Measurements from ENCODE around the gene PEMT. TPM values are rescaled to one million over a fixed set of nuclear protein-coding genes. Genes with fewer than 3 reads are reported as not detected.

Gene PEMT
- total RNA-seq, 2 experiments from 2014 or later = 14.1 to 17.2 TPM

DNA sequence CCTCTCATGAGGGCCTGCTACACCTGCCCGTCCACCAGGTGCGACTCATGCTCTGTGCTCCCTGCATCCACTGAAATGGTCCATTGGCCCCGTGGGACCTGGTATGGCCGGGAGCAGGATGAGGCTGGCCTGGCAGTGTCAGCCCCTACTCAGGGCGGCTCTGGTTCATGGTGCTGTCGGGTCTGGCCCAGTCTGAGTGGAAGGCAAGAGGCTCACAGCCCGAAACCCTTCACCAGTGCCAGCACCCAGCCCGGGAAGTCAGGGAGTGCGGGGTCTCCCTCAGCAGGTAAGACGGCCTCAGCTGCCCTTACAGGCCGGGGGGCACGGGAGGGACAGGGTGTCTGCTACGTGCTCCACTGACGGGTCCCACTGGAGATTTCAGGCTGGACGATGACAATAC is 54.8 kb downstream of the PEMT start:
- H3K36me3 Mint-ChIP-seq (ENCODE audit: low read depth) = no peaks in the 10 kb centered on the region
- ChIA-PET POLR2A (no interaction called here), CTCF (no interaction called here)
- H3K4me1 Mint-ChIP-seq (ENCODE audit: low read depth) = no peaks in the 10 kb centered on the region
- no peaks in the 10 kb centered on the region for H3K9me3 Mint-ChIP-seq (ENCODE audit: insufficient read depth)
- no peak overlapping the region for H3K27ac Mint-ChIP-seq
- no peak for DNase-seq
- ATAC-seq = no peak
- no peak overlapping the region for H3K4me3 Mint-ChIP-seq
- no peaks in the 10 kb centered on the region for H3K27me3 Mint-ChIP-seq (ENCODE audit: low read depth)

DNA sequence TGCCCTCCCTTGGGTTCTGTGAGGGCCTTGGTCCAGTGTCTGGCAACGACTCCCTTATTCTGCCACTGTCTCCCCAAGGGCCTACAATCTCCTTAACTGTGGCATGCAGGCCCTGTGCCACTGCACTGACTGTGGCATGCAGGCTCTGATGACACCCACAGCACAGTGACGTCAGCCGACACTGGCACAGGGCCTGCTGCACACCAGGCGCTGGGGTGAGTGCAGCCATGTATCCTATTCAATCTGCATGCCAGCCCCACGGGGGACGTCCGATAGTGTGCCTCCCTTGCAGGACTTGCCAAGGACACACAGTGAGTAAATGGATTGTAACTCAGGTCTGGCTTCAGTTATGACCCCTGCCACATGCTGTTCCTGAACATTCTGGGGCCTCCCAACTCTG is 55.6 kb downstream of the PEMT start:
- Mint-ChIP-seq H3K4me3 (no peak overlapping the region), H3K27ac (no peak overlapping the region), H3K4me1 (ENCODE audit: low read depth) (no peaks in the 10 kb centered on the region), H3K9me3 (ENCODE audit: insufficient read depth) (no peaks in the 10 kb centered on the region), H3K36me3 (ENCODE audit: low read depth) (no peaks in the 10 kb centered on the region), H3K27me3 (ENCODE audit: low read depth) (no peaks in the 10 kb centered on the region)
- DNase-seq (no peak), ATAC-seq (no peak)
- ChIA-PET CTCF (no interaction called here), POLR2A (no interaction called here)

DNA sequence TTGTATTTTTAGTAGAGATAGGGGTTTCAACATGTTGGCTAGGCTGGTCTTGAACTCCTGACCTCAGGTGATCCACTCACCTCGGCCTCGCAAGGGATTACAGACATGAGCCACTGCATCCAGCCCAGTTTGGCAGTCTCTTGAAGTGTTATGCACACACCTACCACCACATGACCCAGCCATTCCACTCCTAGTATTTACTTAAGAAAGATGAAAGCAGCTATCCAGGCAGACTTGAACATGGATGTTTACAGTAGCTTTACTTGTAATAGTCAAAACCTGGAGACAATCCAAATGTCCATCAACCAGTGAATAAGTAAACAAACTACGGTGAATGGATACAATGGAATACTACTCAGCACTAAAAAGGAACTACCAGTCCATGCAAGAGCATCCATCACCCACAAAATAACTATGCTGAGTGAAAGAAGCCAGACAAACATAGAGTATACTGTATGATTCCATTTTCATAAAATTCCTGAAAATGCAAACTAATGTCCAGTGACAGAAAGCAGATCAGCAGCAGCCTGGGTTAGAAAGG is 57.5 kb downstream of the PEMT start:
- Mint-ChIP-seq H3K27me3 (ENCODE audit: low read depth) (no peaks in the 10 kb centered on the region), H3K36me3 (ENCODE audit: low read depth) (no peaks in the 10 kb centered on the region), H3K4me1 (ENCODE audit: low read depth) (no peaks in the 10 kb centered on the region), H3K27ac (no peak overlapping the region), H3K9me3 (ENCODE audit: insufficient read depth) (no peaks in the 10 kb centered on the region), H3K4me3 (no peak overlapping the region)
- DNase-seq (no peak), ATAC-seq (no peak)
- POLR2A ChIA-PET = no interaction called here
- CTCF ChIA-PET = no interaction called here

DNA sequence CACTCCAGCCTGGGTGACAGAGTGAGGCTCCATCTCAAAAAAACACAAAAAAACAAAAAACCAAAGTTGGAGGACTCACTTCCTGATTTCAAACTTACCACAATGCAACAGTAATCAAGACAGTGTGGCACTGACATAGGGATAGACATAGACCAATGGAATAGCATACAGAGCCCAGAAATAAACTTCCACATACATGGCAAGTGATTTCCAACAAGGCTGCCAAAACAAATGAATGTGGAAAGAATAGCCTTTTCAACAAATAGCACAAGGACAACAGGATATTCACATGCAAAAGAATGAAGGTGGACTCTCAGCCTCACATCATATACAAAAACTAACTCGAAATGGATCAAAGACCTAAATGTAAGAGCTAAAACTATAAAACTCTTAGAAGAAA is 58.5 kb downstream of the PEMT start:
- POLR2A ChIA-PET = no interaction called here
- Mint-ChIP-seq H3K36me3 (ENCODE audit: low read depth) (no peaks in the 10 kb centered on the region), H3K9me3 (ENCODE audit: insufficient read depth) (no peaks in the 10 kb centered on the region), H3K27ac (no peak overlapping the region), H3K27me3 (ENCODE audit: low read depth) (no peaks in the 10 kb centered on the region), H3K4me1 (ENCODE audit: low read depth) (no peaks in the 10 kb centered on the region), H3K4me3 (no peak overlapping the region)
- CTCF ChIA-PET = no interaction called here
- DNase-seq (no peak), ATAC-seq (no peak)

DNA sequence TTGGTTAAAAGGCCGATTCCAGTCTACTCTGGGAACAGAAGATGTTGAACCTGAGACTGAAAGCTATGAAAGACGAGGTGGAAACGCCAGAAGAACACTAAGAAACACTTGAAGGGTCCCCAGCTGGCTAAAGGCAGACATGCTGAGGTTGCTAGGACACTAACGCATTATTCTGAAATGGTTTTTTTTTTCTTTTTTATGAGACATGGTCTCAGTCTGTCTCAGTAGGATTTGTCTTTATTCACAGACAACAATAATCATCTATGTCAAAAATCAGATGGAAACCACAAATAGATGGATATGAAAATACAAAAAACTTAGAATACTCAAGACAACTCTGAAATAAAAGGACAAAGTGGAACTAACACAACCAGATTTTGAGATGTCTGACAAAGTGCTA is 60.4 kb downstream of the PEMT start:
- Mint-ChIP-seq H3K36me3 (ENCODE audit: low read depth) (no peaks in the 10 kb centered on the region), H3K27ac (no peak overlapping the region), H3K4me3 (no peak overlapping the region), H3K4me1 (ENCODE audit: low read depth) (no peaks in the 10 kb centered on the region), H3K27me3 (ENCODE audit: low read depth) (no peaks in the 10 kb centered on the region), H3K9me3 (ENCODE audit: insufficient read depth) (no peaks in the 10 kb centered on the region)
- POLR2A ChIA-PET = no interaction called here
- CTCF ChIA-PET = interaction anchor here (0.7 kb wide), 1 partner anchor 156 kb away, joined by 5 read pairs; no protein-coding TSS in a partner anchor
- DNase-seq = no peak
- ATAC-seq = no peak

DNA sequence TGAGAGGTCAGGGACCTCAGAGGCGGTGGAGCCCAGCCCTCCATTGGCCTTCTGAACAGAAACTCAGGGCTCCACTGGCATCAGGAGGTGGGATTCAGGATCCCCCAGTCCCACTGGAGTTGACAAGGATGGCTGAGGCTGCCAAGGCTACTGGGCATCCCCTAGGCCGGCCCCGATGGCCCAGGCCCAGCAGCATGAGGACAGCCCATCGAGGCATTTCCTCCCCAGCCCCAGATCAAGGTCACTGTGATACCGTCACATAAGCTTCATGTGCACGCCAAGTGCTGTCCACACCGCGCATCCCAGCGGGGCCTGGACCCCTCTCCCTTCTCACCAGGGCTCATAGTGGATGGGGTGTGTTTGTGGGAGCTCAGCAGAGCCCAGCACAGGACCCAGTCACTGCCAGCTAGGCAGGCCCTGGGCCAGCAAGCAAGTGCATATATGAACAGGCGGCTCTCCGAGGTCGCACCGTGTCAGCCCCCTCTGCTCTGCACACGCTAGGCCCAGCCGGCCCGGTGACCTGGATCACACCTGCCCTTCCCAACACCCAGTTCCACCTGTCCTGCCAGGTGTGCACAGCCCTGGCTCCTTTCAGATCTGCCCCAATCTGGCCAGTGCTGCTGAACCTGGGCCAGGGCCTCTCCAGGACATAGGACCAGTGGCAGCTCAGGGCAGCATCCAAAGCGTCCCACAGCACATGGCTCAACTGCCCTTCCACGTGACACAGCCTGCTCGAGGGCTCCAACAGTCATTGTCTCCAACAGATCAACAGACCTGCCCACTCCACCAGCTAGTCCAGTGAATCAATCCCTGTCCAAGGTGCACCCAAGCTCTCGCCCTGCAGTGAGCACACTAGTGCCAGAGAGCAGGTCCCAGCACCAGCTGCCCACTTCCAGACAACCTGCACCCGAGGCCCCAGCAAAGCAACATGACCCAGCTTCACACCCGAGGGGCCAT is 62.5 kb downstream of the PEMT start:
- ChIA-PET CTCF (interaction anchor here (1.4 kb wide), 1 partner anchor 32 kb away, joined by 3 read pairs; no protein-coding TSS in a partner anchor), POLR2A (no interaction called here)
- Mint-ChIP-seq H3K4me1 (ENCODE audit: low read depth) (no peaks in the 10 kb centered on the region), H3K4me3 (no peak overlapping the region), H3K27ac (no peak overlapping the region), H3K9me3 (ENCODE audit: insufficient read depth) (no peaks in the 10 kb centered on the region), H3K36me3 (ENCODE audit: low read depth) (no peaks in the 10 kb centered on the region), H3K27me3 (ENCODE audit: low read depth) (no peaks in the 10 kb centered on the region)
- ATAC-seq (no peak), DNase-seq (no peak)

DNA sequence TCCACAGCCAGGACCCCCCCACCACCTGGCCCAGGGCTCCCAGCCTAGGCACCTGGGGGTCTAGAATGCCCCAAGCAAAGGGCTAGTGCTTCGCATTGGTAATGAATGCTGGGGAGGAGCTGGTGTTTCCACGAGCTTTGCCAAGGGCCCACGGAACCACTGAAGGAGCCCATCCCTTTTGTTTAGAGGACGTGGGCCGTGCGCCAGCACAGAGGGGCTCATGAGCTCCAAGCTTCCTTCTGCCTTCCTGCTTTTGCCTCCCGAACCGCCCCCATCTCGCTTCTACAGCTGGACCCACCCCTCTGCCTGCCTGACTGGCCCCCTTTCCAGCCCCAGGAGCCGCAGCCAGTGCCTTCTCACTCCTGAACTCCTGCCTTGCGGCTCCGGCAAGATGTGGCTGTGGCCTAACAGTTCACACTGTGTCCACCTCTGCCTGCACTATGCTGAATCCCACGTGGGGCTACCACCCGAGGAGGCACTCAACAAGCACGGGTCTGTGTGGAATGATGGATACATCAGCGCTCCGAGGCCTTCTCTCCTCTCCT is 63.5 kb downstream of the PEMT start:
- H3K27me3 Mint-ChIP-seq (ENCODE audit: low read depth) = no peaks in the 10 kb centered on the region
- H3K9me3 Mint-ChIP-seq (ENCODE audit: insufficient read depth) = no peaks in the 10 kb centered on the region
- H3K36me3 Mint-ChIP-seq (ENCODE audit: low read depth) = no peaks in the 10 kb centered on the region
- ATAC-seq (no peak), DNase-seq (no peak)
- ChIA-PET POLR2A (no interaction called here), CTCF (interaction anchor here (1.4 kb wide), 1 partner anchor 31 kb away, joined by 3 read pairs; no protein-coding TSS in a partner anchor)
- H3K27ac Mint-ChIP-seq = no peak overlapping the region
- H3K4me1 Mint-ChIP-seq (ENCODE audit: low read depth) = no peaks in the 10 kb centered on the region
- no peak overlapping the region for H3K4me3 Mint-ChIP-seq

DNA sequence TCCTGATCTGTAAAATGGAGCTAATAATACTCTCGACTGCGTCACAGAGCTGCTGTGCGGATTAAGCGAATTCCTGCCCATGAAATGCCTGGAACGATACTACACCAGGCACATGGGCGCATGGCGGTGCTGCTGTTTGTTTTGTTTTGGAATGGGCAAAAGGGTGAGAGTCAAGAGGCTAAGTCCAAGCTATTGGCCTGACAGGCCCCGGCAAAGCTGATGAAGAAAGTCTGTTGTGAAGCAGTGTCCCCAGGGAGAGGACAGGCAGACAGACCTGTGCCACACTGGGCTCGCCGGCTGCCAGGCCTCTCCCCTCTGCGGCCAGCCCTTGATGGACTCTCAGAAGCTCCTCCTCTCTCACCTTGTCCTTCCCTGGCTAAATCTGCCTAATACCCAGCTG is 64.0 kb downstream of the PEMT start:
- ATAC-seq (no peak), DNase-seq (no peak)
- Mint-ChIP-seq H3K4me1 (ENCODE audit: low read depth) (no peaks in the 10 kb centered on the region), H3K27me3 (ENCODE audit: low read depth) (no peaks in the 10 kb centered on the region), H3K27ac (no peak overlapping the region), H3K36me3 (ENCODE audit: low read depth) (no peaks in the 10 kb centered on the region), H3K4me3 (no peak overlapping the region), H3K9me3 (ENCODE audit: insufficient read depth) (no peaks in the 10 kb centered on the region)
- ChIA-PET CTCF (no interaction called here), POLR2A (no interaction called here)

DNA sequence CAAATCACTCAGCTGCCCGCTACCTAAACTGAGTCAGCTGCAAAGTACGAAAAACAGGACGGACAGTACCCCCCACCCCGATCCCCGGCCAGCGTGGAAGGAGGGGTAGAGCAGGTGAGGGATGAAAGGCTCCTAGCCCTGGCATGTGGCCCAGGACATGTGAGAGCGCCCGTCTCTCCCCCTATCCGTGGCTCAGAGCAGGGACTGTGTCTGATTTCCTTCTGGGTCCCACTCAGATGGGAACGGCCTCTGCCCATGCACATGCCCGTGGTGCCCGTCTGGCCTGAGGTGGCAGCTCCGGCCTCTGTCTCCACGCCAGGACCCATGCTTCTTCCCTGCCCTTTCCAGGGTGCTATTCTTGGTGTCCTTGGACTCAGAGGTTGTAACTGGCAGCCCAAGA is 65.1 kb downstream of the PEMT start:
- Mint-ChIP-seq H3K27ac (no peak overlapping the region), H3K27me3 (ENCODE audit: low read depth) (no peaks in the 10 kb centered on the region), H3K36me3 (ENCODE audit: low read depth) (no peaks in the 10 kb centered on the region), H3K9me3 (ENCODE audit: insufficient read depth) (no peaks in the 10 kb centered on the region), H3K4me3 (no peak overlapping the region), H3K4me1 (ENCODE audit: low read depth) (no peaks in the 10 kb centered on the region)
- ChIA-PET CTCF (no interaction called here), POLR2A (no interaction called here)
- ATAC-seq = no peak
- no peak for DNase-seq

DNA sequence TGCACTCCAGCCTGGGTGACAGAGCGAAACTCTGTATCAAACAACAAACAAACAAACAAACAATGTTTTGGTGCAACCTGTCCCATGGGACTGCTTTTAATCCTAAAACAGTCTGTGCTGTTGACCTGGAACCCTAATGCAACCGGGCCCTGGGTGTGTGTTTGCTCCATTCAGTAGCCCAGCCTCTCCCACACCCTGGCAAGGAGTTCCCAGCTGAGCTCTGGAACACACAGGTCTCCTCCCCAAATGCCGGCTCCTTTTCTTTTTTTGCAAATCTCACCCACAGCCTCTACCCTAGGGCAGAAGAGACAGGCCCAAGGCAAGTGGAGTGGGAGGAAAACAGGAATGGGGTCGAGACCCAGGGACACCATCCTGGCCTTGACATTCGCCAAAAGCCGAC is 65.6 kb downstream of the PEMT start:
- Mint-ChIP-seq H3K36me3 (ENCODE audit: low read depth) (no peaks in the 10 kb centered on the region), H3K4me3 (no peak overlapping the region), H3K9me3 (ENCODE audit: insufficient read depth) (no peaks in the 10 kb centered on the region), H3K4me1 (ENCODE audit: low read depth) (no peaks in the 10 kb centered on the region), H3K27me3 (ENCODE audit: low read depth) (no peaks in the 10 kb centered on the region), H3K27ac (no peak overlapping the region)
- ATAC-seq = no peak
- DNase-seq = no peak
- POLR2A ChIA-PET = no interaction called here
- CTCF ChIA-PET = no interaction called here

DNA sequence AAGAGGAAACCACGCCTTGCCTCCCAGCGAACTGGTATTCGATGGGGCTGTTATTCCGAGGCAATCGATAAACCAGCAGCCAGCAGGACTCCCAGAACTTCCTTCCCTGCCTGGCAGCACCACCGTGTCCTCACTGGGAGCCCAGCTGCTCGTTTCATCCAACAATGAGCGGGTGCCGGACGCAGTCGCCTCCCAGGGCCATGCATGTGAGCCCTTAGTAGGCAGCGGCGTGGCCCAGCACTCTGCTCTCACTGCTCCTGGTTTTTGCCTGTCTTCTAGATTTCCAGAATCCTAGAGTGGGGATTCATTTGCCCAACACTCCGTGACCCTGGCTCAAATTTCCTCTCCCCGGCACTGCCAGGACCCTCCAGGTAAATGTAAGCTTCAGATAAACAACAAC is 66.2 kb downstream of the PEMT start:
- no peaks in the 10 kb centered on the region for H3K36me3 Mint-ChIP-seq (ENCODE audit: low read depth)
- no peaks in the 10 kb centered on the region for H3K27me3 Mint-ChIP-seq (ENCODE audit: low read depth)
- ChIA-PET CTCF (no interaction called here), POLR2A (no interaction called here)
- H3K4me3 Mint-ChIP-seq = no peak overlapping the region
- no peaks in the 10 kb centered on the region for H3K4me1 Mint-ChIP-seq (ENCODE audit: low read depth)
- no peak for ATAC-seq
- no peak overlapping the region for H3K27ac Mint-ChIP-seq
- no peak for DNase-seq
- no peaks in the 10 kb centered on the region for H3K9me3 Mint-ChIP-seq (ENCODE audit: insufficient read depth)

DNA sequence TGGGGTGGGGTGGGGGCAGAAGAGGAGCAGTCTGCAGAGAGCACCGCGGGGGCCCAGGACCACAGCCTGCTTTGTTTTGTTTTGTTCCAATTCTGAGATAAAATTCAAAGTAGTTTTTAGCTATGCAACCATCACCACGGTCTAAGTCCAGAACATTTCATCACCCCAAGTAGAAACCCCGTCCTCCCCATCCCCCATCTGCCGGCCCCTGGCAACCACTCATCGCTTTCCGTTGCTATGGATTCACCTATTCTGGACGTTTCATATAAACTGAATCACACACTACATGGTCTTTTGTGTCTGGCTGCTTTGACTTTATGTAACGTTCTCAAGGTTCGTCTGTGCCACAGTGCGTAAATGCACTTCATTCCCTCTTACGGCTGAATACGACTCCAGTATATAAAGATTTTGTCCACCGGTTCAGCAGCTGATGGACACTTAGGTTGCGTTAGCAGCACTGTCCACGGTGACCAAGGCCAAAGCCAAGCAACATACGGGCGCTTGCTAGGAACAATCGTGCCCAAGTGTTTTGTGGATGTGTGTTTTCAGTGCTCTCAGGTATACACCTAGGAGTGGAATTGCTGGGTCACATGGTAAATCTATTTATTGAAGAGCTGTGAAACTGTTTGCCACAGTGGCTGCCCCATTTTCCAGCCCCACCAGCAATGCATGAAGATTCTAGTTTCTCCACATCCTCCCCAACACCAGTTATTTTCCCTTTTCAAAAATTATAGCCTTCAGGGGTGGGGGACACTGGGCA is 67.6 kb downstream of the PEMT start:
- Mint-ChIP-seq H3K27ac (no peak overlapping the region), H3K27me3 (ENCODE audit: low read depth) (no peaks in the 10 kb centered on the region), H3K4me1 (ENCODE audit: low read depth) (no peaks in the 10 kb centered on the region), H3K36me3 (ENCODE audit: low read depth) (no peaks in the 10 kb centered on the region), H3K4me3 (no peak overlapping the region), H3K9me3 (ENCODE audit: insufficient read depth) (no peaks in the 10 kb centered on the region)
- DNase-seq (no peak), ATAC-seq (no peak)
- ChIA-PET CTCF (interaction anchor here (1.2 kb wide), 1 partner anchor 167 kb away, joined by 3 read pairs; no protein-coding TSS in a partner anchor), POLR2A (no interaction called here)
